ENCODE data around the gene SLC13A3. TPM values are rescaled to one million over a fixed set of nuclear protein-coding genes. Genes with fewer than 3 reads are reported as not detected.

The SLC13A3 gene
- total and polyA plus RNA-seq, 8 donors: 2.4 to 10.4 (median 8.8) TPM

- TF ChIP-seq CTCF (IDR thresholded peaks at IDR 0.05): no peak
- Histone ChIP-seq H3K27me3 (no peaks in the 10 kb centered on the region), H3K36me3 (peaks cover 0 to 22% of the 10 kb centered on the region in 2 donors), H3K4me1 (peaks cover 13 to 42% of the 10 kb centered on the region in 2 donors), H3K9me3 (no peaks in the 10 kb centered on the region), H3K27ac (peak overlapping the region in 1 of 2 donors; percentile 16), H3K4me3 (peak overlapping the region; percentile 10 to 32)
- ATAC-seq (peak; percentile 88), DNase-seq (peak in 3 of 4 donors; percentile 53 to 72 (median 64))
- intact Hi-C loops (cut with DNase I): no loop called here
Measured at GRCh38 chr20:46683939-46684750, 32.9 kb upstream of the SLC13A3 start.

GRCh38 chr20:46683668-46683938 lies 32.3 kb upstream of the SLC13A3 start:
- no peak for TF ChIP-seq CTCF (IDR thresholded peaks at IDR 0.05)
- no peaks in the 10 kb centered on the region for H3K27me3 ChIP-seq
- intact Hi-C loops (cut with DNase I): no loop called here
- H3K4me1 ChIP-seq: peaks cover 13 to 40% of the 10 kb centered on the region in 2 donors
- ATAC-seq (peak; percentile 28), DNase-seq (no peak)
- peaks cover 0 to 22% of the 10 kb centered on the region in 2 donors for H3K36me3 ChIP-seq
- H3K27ac ChIP-seq: no peak overlapping the region
- no peaks in the 10 kb centered on the region for H3K9me3 ChIP-seq
- H3K4me3 ChIP-seq: peak overlapping the region; percentile 10 to 32

GRCh38 chr20:46683011-46683667 lies 31.9 kb upstream of the SLC13A3 start:
- no peak overlapping the region for H3K27ac ChIP-seq
- peak overlapping the region; percentile 10 to 32 for H3K4me3 ChIP-seq
- peak in 2 of 4 donors; percentile 46 to 67 for DNase-seq

GRCh38 chr20:46682063-46682821 lies 31.0 kb upstream of the SLC13A3 start:
- Histone ChIP-seq H3K9me3 (no peaks in the 10 kb centered on the region), H3K27me3 (no peaks in the 10 kb centered on the region), H3K4me1 (peaks cover under 1 to 27% of the 10 kb centered on the region in 2 donors), H3K27ac (no peak overlapping the region), H3K4me3 (no peak overlapping the region), H3K36me3 (peaks cover 0 to 22% of the 10 kb centered on the region in 2 donors)
- ATAC-seq (no peak), DNase-seq (no peak)
- TF ChIP-seq CTCF (IDR thresholded peaks at IDR 0.05): no peak
- intact Hi-C loops (cut with DNase I): no loop called here

More at GRCh38 chr20:46683011-46683667, 31.9 kb upstream of the SLC13A3 start:
- Histone ChIP-seq H3K4me1 (peaks cover 10 to 36% of the 10 kb centered on the region in 2 donors), H3K36me3 (peaks cover 0 to 22% of the 10 kb centered on the region in 2 donors), H3K27me3 (no peaks in the 10 kb centered on the region), H3K9me3 (no peaks in the 10 kb centered on the region)
- ATAC-seq: no peak
- no peak for TF ChIP-seq CTCF (IDR thresholded peaks at IDR 0.05)
- intact Hi-C loops (cut with DNase I): no loop called here
